HL-60/S4 (cell line): ENCODE results near the gene CCDC179.

Source experiments
- in situ Hi-C: fragments of 300-500 bp; cut with MboI; formaldehyde crosslinking; loops from 2 replicates; pipeline ENCODE4 v1.14.3; 2022; ENCODE audit warnings: low sequenced_read_pairs

The CCDC179 gene

GRCh38 chr11:22808571-22809197 lies 51.6 kb downstream of the CCDC179 start:
- in situ Hi-C loops = no loop called here

- in situ Hi-C loops = no loop called here
Measured at GRCh38 chr11:22807855-22808570, 52.3 kb downstream of the CCDC179 start.

- in situ Hi-C loops = no loop called here
Measured at GRCh38 chr11:22807391-22807790, 52.9 kb downstream of the CCDC179 start.

- in situ Hi-C loops = no loop called here
Measured at GRCh38 chr11:22802861-22803260, 57.4 kb downstream of the CCDC179 start.

- in situ Hi-C loops = no loop called here
Measured at GRCh38 chr11:22800482-22800881, 59.8 kb downstream of the CCDC179 start.

GRCh38 chr11:22798901-22799300 lies 61.4 kb downstream of the CCDC179 start:
- in situ Hi-C loops = loop anchor here (25.0 kb wide), 1 partner anchor 462 kb away; the partner anchor contains the start of gene SLC17A6

GRCh38 chr11:22797047-22797446 lies 63.2 kb downstream of the CCDC179 start:
- in situ Hi-C loops = loop anchor here (25.0 kb wide), 1 partner anchor 460 kb away; the partner anchor contains the start of gene SLC17A6
